Neuronal stem cell (in vitro differentiated cells): ENCODE measurements around the gene CPLX3.
A peak's percentile ranks its signal among the peaks of the same experiment; 100 is the strongest.

Source experiments
- DNase-seq: peaks from one replicate; pipeline ENCODE4 v3.0.0-alpha.2; 2013; ENCODE audit warnings: low spot score
- H2AFZ ChIP-seq: one replicate; pipeline ENCODE4 v1.6.1; 2013; ENCODE audit warnings: mild to moderate bottlenecking, low read length, inconsistent platforms
- H2AK5ac ChIP-seq: 2 replicates; pipeline ENCODE4 v1.6.1; 2013; ENCODE audit warnings: low read depth, mild to moderate bottlenecking, inconsistent platforms, low read length, moderate library complexity, mixed read lengths
- H2BK120ac ChIP-seq: 2 replicates; pipeline ENCODE4 v1.6.1; 2013; ENCODE audit warnings: low read depth, mild to moderate bottlenecking, inconsistent platforms, low read length, moderate library complexity, mixed read lengths
- H2BK12ac ChIP-seq: one replicate; pipeline ENCODE4 v1.6.1; 2013; ENCODE audit warnings: low read length, inconsistent platforms
- H2BK15ac ChIP-seq: 2 replicates; pipeline ENCODE4 v1.6.1; 2013; ENCODE audit warnings: mild to moderate bottlenecking, low read length, inconsistent platforms, mixed read lengths
- H2BK5ac ChIP-seq: one replicate; pipeline ENCODE4 v1.6.1; 2013; ENCODE audit warnings: inconsistent platforms, mild to moderate bottlenecking, low read length, moderate library complexity
- H3K14ac ChIP-seq: one replicate; pipeline ENCODE4 v1.6.1; 2013; ENCODE audit warnings: low read length, inconsistent platforms
- H3K18ac ChIP-seq: 2 replicates; pipeline ENCODE4 v1.6.1; 2013; ENCODE audit warnings: low read length, inconsistent platforms
- H3K23ac ChIP-seq: 2 replicates; pipeline ENCODE4 v1.6.1; 2013; ENCODE audit warnings: low read depth, mild to moderate bottlenecking, mixed read lengths, low read length, inconsistent platforms; ENCODE audit not compliant: poor library complexity
- H3K27ac ChIP-seq: replicated peaks from 3 replicates; pipeline ENCODE4 v1.5.1; 2013; ENCODE audit warnings: low read length, inconsistent platforms
- H3K27me3 ChIP-seq, 3 experiments: 2 replicates each; pipeline ENCODE4 v1.6.1; 2013; ENCODE audit warnings: low read length in 3 of 3, mild to moderate bottlenecking in 2 of 3, inconsistent platforms in 1 of 3, low read depth in 1 of 3, mixed read lengths in 1 of 3, moderate library complexity in 1 of 3; ENCODE audit not compliant: control insufficient read depth in 3 of 3, insufficient read depth in 3 of 3
- H3K36me3 ChIP-seq, 2 donors: replicated peaks in 1 of 2; 2 replicates each; pipeline ENCODE4 v1.6.1; 2013; ENCODE audit warnings: low read length in 2 of 2; ENCODE audit not compliant: control insufficient read depth in 2 of 2, insufficient read depth in 2 of 2
- H3K4ac ChIP-seq: 2 replicates; pipeline ENCODE4 v1.6.1; 2013; ENCODE audit warnings: inconsistent platforms, mild to moderate bottlenecking, low read length, moderate library complexity
- H3K4me1 ChIP-seq, 2 donors: 1 replicate in 1 of 2; 2 replicates in 1 of 2; pipeline ENCODE4 v1.6.1; 2013; ENCODE audit warnings: low read length in 2 of 2, low read depth in 1 of 2; ENCODE audit not compliant: control insufficient read depth in 2 of 2, insufficient read depth in 1 of 2
- H3K4me2 ChIP-seq: one replicate; pipeline ENCODE4 v1.6.1; 2013; ENCODE audit warnings: mild to moderate bottlenecking, low read length, inconsistent platforms; ENCODE audit not compliant: insufficient read depth, poor library complexity, severe bottlenecking
- H3K4me3 ChIP-seq, 2 donors: 2 replicates each; pipeline ENCODE4 v1.5.1; 2013; ENCODE audit warnings: low read length in 2 of 2, mild to moderate bottlenecking in 2 of 2, inconsistent platforms in 1 of 2, moderate library complexity in 1 of 2
- H3K79me1 ChIP-seq: one replicate; pipeline ENCODE4 v1.6.1; 2013; ENCODE audit warnings: low read depth, mild to moderate bottlenecking, inconsistent platforms, low read length, moderate library complexity
- H3K9ac ChIP-seq: one replicate; pipeline ENCODE4 v1.6.1; 2013; ENCODE audit warnings: mild to moderate bottlenecking, low read depth, low read length, inconsistent platforms; ENCODE audit not compliant: poor library complexity
- H3K9me3 ChIP-seq, 2 donors: replicated peaks in 1 of 2; 2 replicates each; pipeline versions ENCODE3 to v1.6.1; 2013; ENCODE audit warnings: low read length in 2 of 2, mild to moderate bottlenecking in 2 of 2, inconsistent platforms in 1 of 2, low read depth in 1 of 2, mixed read lengths in 1 of 2, moderate library complexity in 1 of 2; ENCODE audit not compliant: control insufficient read depth in 2 of 2, insufficient read depth in 1 of 2
- H4K8ac ChIP-seq: one replicate; pipeline ENCODE4 v1.6.1; 2013; ENCODE audit warnings: low read depth, mild to moderate bottlenecking, inconsistent platforms, low read length, moderate library complexity
- H4K91ac ChIP-seq: one replicate; pipeline ENCODE4 v1.6.1; 2013; ENCODE audit warnings: low read length, low read depth, mild to moderate bottlenecking, inconsistent platforms; ENCODE audit not compliant: poor library complexity
- whole genome bisulfite sequencing, 2 donors: extraction: QIAGEN DNeasy Blood & Tissue Kit; methylation state at CpG; one replicate each; pipeline ENCODE4 v1.1.7; 2013; ENCODE audit warnings: missing lambda C conversion rate in 2 of 2, mixed read lengths in 1 of 2; ENCODE audit not compliant: insufficient read length in 2 of 2, insufficient replicate concordance in 1 of 2; ENCODE audit errors: extremely low coverage in 2 of 2; 5-methylcytosine and 5-hydroxymethylcytosine counted together

CPLX3 gene

GRCh38 chr15:74843445-74843828 is 17.0 kb downstream of the CPLX3 start:
- peak overlapping the region; percentile 95 for H3K18ac ChIP-seq
- H3K4me2 ChIP-seq = peak overlapping the region; percentile 78
- H2BK15ac ChIP-seq = no peak overlapping the region
- no peak overlapping the region for H2BK120ac ChIP-seq
- no peak overlapping the region for H2AK5ac ChIP-seq
- H3K79me1 ChIP-seq = peaks cover 3% of the 10 kb centered on the region
- H3K9me3 ChIP-seq = no peaks in the 10 kb centered on the region
- H3K27ac ChIP-seq = peak overlapping the region; percentile 23
- no peak overlapping the region for H2BK12ac ChIP-seq
- H3K36me3 ChIP-seq = peaks cover 11 to 70% of the 10 kb centered on the region in 2 donors
- H2AFZ ChIP-seq = peak overlapping the region; percentile 97
- no CpG with 5 or more reads among the region's 18 CpGs for WGBS, 2 donors
- no peak overlapping the region for H4K91ac ChIP-seq
- peak overlapping the region; percentile 82 for H3K9ac ChIP-seq
- H3K23ac ChIP-seq = peak overlapping the region; percentile 94
- no peak overlapping the region for H3K4ac ChIP-seq
- H3K4me3 ChIP-seq = peak overlapping the region; percentile 78 to 90
- H2BK5ac ChIP-seq = no peak overlapping the region
- no peak overlapping the region for H4K8ac ChIP-seq
- no peak overlapping the region for H3K14ac ChIP-seq
- peaks cover 6 to 12% of the 10 kb centered on the region in 2 donors for H3K4me1 ChIP-seq
- H3K27me3 ChIP-seq = no peaks in the 10 kb centered on the region
- DNase-seq = no peak

- Histone ChIP-seq H2BK12ac (no peak overlapping the region), H3K79me1 (peaks cover 3% of the 10 kb centered on the region), H3K27me3 (no peaks in the 10 kb centered on the region), H2BK15ac (no peak overlapping the region), H2AFZ (peak overlapping the region; percentile 97), H2BK5ac (peak overlapping the region; percentile 39), H3K27ac (no peak overlapping the region), H2BK120ac (no peak overlapping the region), H4K8ac (no peak overlapping the region), H3K4ac (no peak overlapping the region), H3K36me3 (peaks cover 15 to 70% of the 10 kb centered on the region in 2 donors), H3K4me3 (peak overlapping the region in 1 of 2 donors; percentile 90), H3K9me3 (no peaks in the 10 kb centered on the region), H2AK5ac (no peak overlapping the region), H3K14ac (peak overlapping the region; percentile 31), H3K9ac (peak overlapping the region; percentile 27), H3K23ac (no peak overlapping the region), H4K91ac (peak overlapping the region; percentile 32), H3K4me2 (no peak overlapping the region), H3K18ac (peak overlapping the region; percentile 35), H3K4me1 (peaks cover 6 to 12% of the 10 kb centered on the region in 2 donors)
- no peak for DNase-seq
- WGBS, 2 donors = no CpG with 5 or more reads among the region's 12 CpGs
Measured at GRCh38 chr15:74843891-74844299, 17.5 kb downstream of the CPLX3 start.

- Histone ChIP-seq H2BK5ac (peak overlapping the region; percentile 71), H4K8ac (no peak overlapping the region), H4K91ac (peak overlapping the region; percentile 32), H2BK120ac (no peak overlapping the region), H3K4me3 (no peak overlapping the region), H3K9me3 (no peaks in the 10 kb centered on the region), H2BK15ac (no peak overlapping the region), H3K14ac (peak overlapping the region; percentile 31), H3K79me1 (peaks cover 3% of the 10 kb centered on the region), H3K9ac (peak overlapping the region; percentile 27), H3K23ac (no peak overlapping the region), H3K27me3 (no peaks in the 10 kb centered on the region), H2AK5ac (no peak overlapping the region), H3K36me3 (peaks cover 15 to 66% of the 10 kb centered on the region in 2 donors), H3K27ac (no peak overlapping the region), H2AFZ (no peak overlapping the region), H3K4me2 (no peak overlapping the region), H3K4ac (no peak overlapping the region), H2BK12ac (no peak overlapping the region), H3K18ac (peak overlapping the region; percentile 35), H3K4me1 (peaks cover 6 to 12% of the 10 kb centered on the region in 2 donors)
- WGBS, 2 donors = no CpG with 5 or more reads among the region's 12 CpGs
- DNase-seq = no peak
Measured at GRCh38 chr15:74844319-74845207, 18.1 kb downstream of the CPLX3 start.

GRCh38 chr15:74845208-74845568 is 18.8 kb downstream of the CPLX3 start:
- no peak overlapping the region for H3K4me2 ChIP-seq
- no peak overlapping the region for H3K14ac ChIP-seq
- no peaks in the 10 kb centered on the region for H3K27me3 ChIP-seq
- H3K9me3 ChIP-seq = no peaks in the 10 kb centered on the region
- H3K79me1 ChIP-seq = peaks cover 3% of the 10 kb centered on the region
- no peak overlapping the region for H4K91ac ChIP-seq
- H2BK12ac ChIP-seq = no peak overlapping the region
- H2AFZ ChIP-seq = no peak overlapping the region
- peaks cover 21 to 66% of the 10 kb centered on the region in 2 donors for H3K36me3 ChIP-seq
- DNase-seq = no peak
- no peak overlapping the region for H3K9ac ChIP-seq
- no peak overlapping the region for H4K8ac ChIP-seq
- H3K18ac ChIP-seq = no peak overlapping the region
- H3K27ac ChIP-seq = no peak overlapping the region
- no peak overlapping the region for H3K4ac ChIP-seq
- H2BK120ac ChIP-seq = no peak overlapping the region
- no peak overlapping the region for H3K23ac ChIP-seq
- WGBS, 2 donors = no CpG with 5 or more reads among the region's 5 CpGs
- peaks cover 6 to 12% of the 10 kb centered on the region in 2 donors for H3K4me1 ChIP-seq
- no peak overlapping the region for H3K4me3 ChIP-seq
- peak overlapping the region; percentile 71 for H2BK5ac ChIP-seq
- no peak overlapping the region for H2AK5ac ChIP-seq
- no peak overlapping the region for H2BK15ac ChIP-seq
